SU-DHL-6 (cell line): ENCODE results near the gene FAIM2.

Experiments used
- H2AFZ ChIP-seq: fragments of 200-600 bp; sonication (generic); 2 replicates; pipeline ENCODE4 v1.6.1; 2014; ENCODE audit warnings: low read depth, mild to moderate bottlenecking, moderate library complexity, mixed read lengths, antibody characterized with exemption, low read length; ENCODE audit not compliant: severe bottlenecking
- H3F3A ChIP-seq: fragments of 200-600 bp; shearing (Covaris generic); 2 replicates; pipeline ENCODE4 v1.6.0; 2016; ENCODE audit warnings: antibody characterized with exemption, mild to moderate bottlenecking; ENCODE audit not compliant: insufficient read depth
- H3K27ac ChIP-seq: fragments of 200-600 bp; sonication (generic); 2 replicates; pipeline ENCODE4 v1.5.1; 2016; ENCODE audit warnings: low read depth, mild to moderate bottlenecking, low read length, moderate library complexity, mixed read lengths
- H3K27me3 ChIP-seq: fragments of 200-600 bp; sonication (generic), shearing (Covaris generic); 2 replicates; pipeline ENCODE4 v1.6.0; 2014; ENCODE audit warnings: mild to moderate bottlenecking, low read length
- H3K36me3 ChIP-seq: fragments of 200-600 bp; sonication (generic); 2 replicates; pipeline ENCODE4 v1.6.1; 2014; ENCODE audit warnings: mild to moderate bottlenecking, low read length, mixed read lengths
- H3K4me2 ChIP-seq: fragments of 300-600, 200-600 bp; shearing (Covaris generic), sonication (generic); 2 replicates; pipeline ENCODE4 v1.6.0; 2014; ENCODE audit warnings: low read length, low read depth, mild to moderate bottlenecking; ENCODE audit not compliant: poor library complexity, severe bottlenecking
- H3K4me3 ChIP-seq: fragments of 200-600 bp; sonication (generic); 2 replicates; pipeline ENCODE4 v1.5.1; 2014; ENCODE audit warnings: antibody characterized with exemption, low read length, mild to moderate bottlenecking, mixed read lengths; ENCODE audit not compliant: insufficient read depth, poor library complexity, severe bottlenecking
- H3K79me2 ChIP-seq: fragments of 200-600 bp; sonication (generic); 2 replicates; pipeline ENCODE4 v1.6.1; 2014; ENCODE audit warnings: mild to moderate bottlenecking, low read length, moderate library complexity; ENCODE audit not compliant: insufficient read depth
- H3K9ac ChIP-seq: fragments of 200-600 bp; sonication (generic); 2 replicates; pipeline ENCODE4 v1.7.0; 2014; ENCODE audit warnings: mild to moderate bottlenecking, low read length
- H3K9me2 ChIP-seq: fragments of 200-600 bp; sonication (generic); replicated peaks from 2 replicates; pipeline ENCODE4 v1.6.1; 2014; ENCODE audit warnings: low read length; ENCODE audit not compliant: insufficient read depth
- H3K9me3 ChIP-seq: fragments of 200-600 bp; sonication (generic); 2 replicates; pipeline ENCODE4 v1.6.1; 2014; ENCODE audit warnings: low read length, mixed read lengths; ENCODE audit not compliant: insufficient read depth
- H4K20me1 ChIP-seq: fragments of 200-600 bp; sonication (generic); 2 replicates; pipeline ENCODE4 v1.6.1; 2014; ENCODE audit warnings: low read depth, mild to moderate bottlenecking, antibody characterized with exemption, low read length, moderate library complexity, mixed read lengths
- EZH2phosphoT487 ChIP-seq: fragments of 200-600 bp; sonication (generic), shearing (Covaris generic); conservative IDR thresholded peaks from 2 replicates; pipeline ENCODE4 v1.6.1; 2018; ENCODE audit warnings: mild to moderate bottlenecking, antibody characterized with exemption, low read length, moderate library complexity, mixed read lengths
- TF ChIP-seq, protein P1 (sequence below): fragments of 200-600 bp; sonication (generic); IDR thresholded peaks from one replicate; pipeline ENCODE4 v1.5.1; 2017; ENCODE audit warnings: antibody characterized with exemption, mild to moderate bottlenecking, low read length, moderate library complexity; ENCODE audit not compliant: insufficient read depth, poor library complexity, severe bottlenecking

FAIM2 gene

GRCh38 chr12:49920241-49920914 is 16.7 kb upstream of the FAIM2 start:
- Histone ChIP-seq H3K4me2 (no peak overlapping the region), H2AFZ (no peak overlapping the region), H3K9me2 (no peaks in the 10 kb centered on the region)

GRCh38 chr12:49917788-49918173 is 14.1 kb upstream of the FAIM2 start:
- H3K27me3 ChIP-seq = no peaks in the 10 kb centered on the region

More at GRCh38 chr12:49920241-49920914, 16.7 kb upstream of the FAIM2 start:
- Histone ChIP-seq H3K9me3 (no peaks in the 10 kb centered on the region), H3K79me2 (no peaks in the 10 kb centered on the region), H3K36me3 (no peaks in the 10 kb centered on the region), H3K27me3 (no peaks in the 10 kb centered on the region), H3K9ac (no peak overlapping the region), H3K27ac (no peak overlapping the region), H3F3A (no peaks in the 10 kb centered on the region), H4K20me1 (no peaks in the 10 kb centered on the region), H3K4me3 (no peak overlapping the region)
- TF ChIP-seq, protein P1, sequence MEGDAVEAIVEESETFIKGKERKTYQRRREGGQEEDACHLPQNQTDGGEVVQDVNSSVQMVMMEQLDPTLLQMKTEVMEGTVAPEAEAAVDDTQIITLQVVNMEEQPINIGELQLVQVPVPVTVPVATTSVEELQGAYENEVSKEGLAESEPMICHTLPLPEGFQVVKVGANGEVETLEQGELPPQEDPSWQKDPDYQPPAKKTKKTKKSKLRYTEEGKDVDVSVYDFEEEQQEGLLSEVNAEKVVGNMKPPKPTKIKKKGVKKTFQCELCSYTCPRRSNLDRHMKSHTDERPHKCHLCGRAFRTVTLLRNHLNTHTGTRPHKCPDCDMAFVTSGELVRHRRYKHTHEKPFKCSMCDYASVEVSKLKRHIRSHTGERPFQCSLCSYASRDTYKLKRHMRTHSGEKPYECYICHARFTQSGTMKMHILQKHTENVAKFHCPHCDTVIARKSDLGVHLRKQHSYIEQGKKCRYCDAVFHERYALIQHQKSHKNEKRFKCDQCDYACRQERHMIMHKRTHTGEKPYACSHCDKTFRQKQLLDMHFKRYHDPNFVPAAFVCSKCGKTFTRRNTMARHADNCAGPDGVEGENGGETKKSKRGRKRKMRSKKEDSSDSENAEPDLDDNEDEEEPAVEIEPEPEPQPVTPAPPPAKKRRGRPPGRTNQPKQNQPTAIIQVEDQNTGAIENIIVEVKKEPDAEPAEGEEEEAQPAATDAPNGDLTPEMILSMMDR = no peak
- no peak for TF ChIP-seq EZH2phosphoT487

GRCh38 chr12:49917166-49917787 is 13.6 kb upstream of the FAIM2 start:
- Histone ChIP-seq H3K4me3 (no peak overlapping the region), H3K9me3 (no peaks in the 10 kb centered on the region), H3F3A (no peaks in the 10 kb centered on the region), H3K27me3 (no peaks in the 10 kb centered on the region), H2AFZ (no peak overlapping the region), H3K9me2 (no peaks in the 10 kb centered on the region), H4K20me1 (no peaks in the 10 kb centered on the region), H3K36me3 (no peaks in the 10 kb centered on the region), H3K9ac (no peak overlapping the region), H3K4me2 (no peak overlapping the region), H3K79me2 (no peaks in the 10 kb centered on the region), H3K27ac (no peak overlapping the region)
- TF ChIP-seq, protein P1 = no peak
- no peak for TF ChIP-seq EZH2phosphoT487

More at GRCh38 chr12:49917788-49918173, 14.1 kb upstream of the FAIM2 start:
- H4K20me1 ChIP-seq = no peaks in the 10 kb centered on the region
- no peak for TF ChIP-seq EZH2phosphoT487
- TF ChIP-seq, protein P1 = no peak
- H3K4me2 ChIP-seq = no peak overlapping the region
- no peak overlapping the region for H3K27ac ChIP-seq
- H3K4me3 ChIP-seq = no peak overlapping the region
- no peaks in the 10 kb centered on the region for H3K9me3 ChIP-seq
- no peaks in the 10 kb centered on the region for H3K79me2 ChIP-seq
- H3F3A ChIP-seq = no peaks in the 10 kb centered on the region
- no peak overlapping the region for H2AFZ ChIP-seq
- no peaks in the 10 kb centered on the region for H3K9me2 ChIP-seq
- H3K36me3 ChIP-seq = no peaks in the 10 kb centered on the region
- H3K9ac ChIP-seq = no peak overlapping the region
